ENCODE data around the gene TSPAN4. TPM values are rescaled to one million over a fixed set of nuclear protein-coding genes. Genes with fewer than 3 reads are reported as not detected.
A peak's percentile ranks its signal among the peaks of the same experiment; 100 is the strongest.

Gene TSPAN4
- total RNA-seq, 1 donor from 2014 or later: 40.5 TPM

- peak; percentile 93 for DNase-seq
- intact Hi-C loops (cut with micrococcal nuclease): no loop called here
- peak; percentile 50 for ATAC-seq
Measured at GRCh38 chr11:843818-844692, 1.4 kb downstream of the TSPAN4 start.

GRCh38 chr11:844693-845644 lies 2.3 kb downstream of the TSPAN4 start:
- peak; percentile 62 for ATAC-seq

GRCh38 chr11:845872-846495 lies 3.3 kb downstream of the TSPAN4 start:
- DNase-seq (no peak), ATAC-seq (no peak)
- intact Hi-C loops (cut with micrococcal nuclease): no loop called here

More at GRCh38 chr11:844693-845644, 2.3 kb downstream of the TSPAN4 start:
- DNase-seq: peak; percentile 94
- intact Hi-C loops (cut with micrococcal nuclease): no loop called here

- ATAC-seq (no peak), DNase-seq (no peak)
- intact Hi-C loops (cut with micrococcal nuclease): no loop called here
Measured at GRCh38 chr11:846496-847098, 3.9 kb downstream of the TSPAN4 start.

GRCh38 chr11:847876-848275 lies 5.2 kb downstream of the TSPAN4 start:
- no peak for DNase-seq
- intact Hi-C loops (cut with micrococcal nuclease): no loop called here
- no peak for ATAC-seq

- ATAC-seq (peak; percentile 4), DNase-seq (peak; percentile 71)
- intact Hi-C loops (cut with micrococcal nuclease): no loop called here
Measured at GRCh38 chr11:848380-848931, 5.8 kb downstream of the TSPAN4 start.

- DNase-seq: peak; percentile 68
- ATAC-seq: no peak
- intact Hi-C loops (cut with micrococcal nuclease): no loop called here
Measured at GRCh38 chr11:849104-849824, 6.6 kb downstream of the TSPAN4 start.

GRCh38 chr11:849951-850774 lies 7.5 kb downstream of the TSPAN4 start:
- ATAC-seq (no peak), DNase-seq (no peak)
- intact Hi-C loops (cut with micrococcal nuclease): no loop called here

- no peak for ATAC-seq
- intact Hi-C loops (cut with micrococcal nuclease): no loop called here
- no peak for DNase-seq
Measured at GRCh38 chr11:850775-851763, 8.4 kb downstream of the TSPAN4 start.

- ATAC-seq (no peak), DNase-seq (no peak)
- intact Hi-C loops (cut with micrococcal nuclease): no loop called here
Measured at GRCh38 chr11:852762-853161, 10.1 kb downstream of the TSPAN4 start.

- ATAC-seq (no peak), DNase-seq (no peak)
- intact Hi-C loops (cut with micrococcal nuclease): no loop called here
Measured at GRCh38 chr11:853682-854448, 11.2 kb downstream of the TSPAN4 start.

- intact Hi-C loops (cut with micrococcal nuclease): no loop called here
- ATAC-seq (no peak), DNase-seq (no peak)
Measured at GRCh38 chr11:854601-855329, 12.1 kb downstream of the TSPAN4 start.

- no peak for DNase-seq
- no peak for ATAC-seq
- intact Hi-C loops (cut with micrococcal nuclease): no loop called here
Measured at GRCh38 chr11:855330-855674, 12.7 kb downstream of the TSPAN4 start.

GRCh38 chr11:855796-856195 lies 13.1 kb downstream of the TSPAN4 start:
- DNase-seq (no peak), ATAC-seq (no peak)
- intact Hi-C loops (cut with micrococcal nuclease): no loop called here

GRCh38 chr11:856397-856796 lies 13.7 kb downstream of the TSPAN4 start:
- intact Hi-C loops (cut with micrococcal nuclease): no loop called here
- no peak for DNase-seq
- ATAC-seq: no peak

Data from left ventricle myocardium superior (tissue), 1 donor.